ENCODE data around the gene UQCRC1.

The UQCRC1 gene

DNA sequence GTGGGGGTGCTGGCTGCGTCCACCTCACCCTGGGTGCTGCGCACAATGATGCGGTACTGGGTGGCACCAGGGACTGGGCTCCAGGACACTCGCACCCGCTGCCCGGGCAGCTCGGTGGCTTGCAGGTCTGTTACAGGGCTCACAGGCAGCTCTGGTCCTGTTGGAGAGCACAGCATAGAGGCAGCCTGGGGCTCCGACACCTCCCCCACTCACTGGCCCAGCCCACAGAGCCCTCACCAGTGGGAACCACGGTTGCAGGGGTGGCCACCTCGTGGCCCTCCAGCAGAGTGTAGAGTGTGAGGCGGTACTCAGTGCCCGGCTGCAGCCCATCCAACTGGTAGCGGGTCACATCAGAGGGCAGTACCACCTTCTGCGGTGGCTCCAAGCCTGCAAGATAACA, 18.0 kb downstream of the UQCRC1 start:
- H3K4me1 ChIP-seq = no peaks in the 10 kb centered on the region
- no peaks in the 10 kb centered on the region for H3K9me3 ChIP-seq
- no peaks in the 10 kb centered on the region for H3K36me3 ChIP-seq (replicated peaks)
- peaks cover 34% of the 10 kb centered on the region for H3K27me3 ChIP-seq (ENCODE audit: low read depth)
- no peak overlapping the region for H3K4me3 ChIP-seq
- in situ Hi-C loops (cut with MboI; ENCODE audit: low sequenced_read_pairs) = no loop called here
- DNase-seq (ENCODE audit: low spot score in 2 of 2) = no peak

- Histone ChIP-seq H3K4me3 (no peak overlapping the region), H3K9me3 (no peaks in the 10 kb centered on the region), H3K36me3 (replicated peaks) (no peaks in the 10 kb centered on the region), H3K27me3 (ENCODE audit: low read depth) (peaks cover 13% of the 10 kb centered on the region), H3K4me1 (no peaks in the 10 kb centered on the region)
- in situ Hi-C loops (cut with MboI; ENCODE audit: low sequenced_read_pairs) = no loop called here
- DNase-seq (ENCODE audit: low spot score in 2 of 2) = no peak
These were observed 21.2 kb downstream of the UQCRC1 start for GRCh38 chr3:48588230-48588629.

- no peak for DNase-seq (ENCODE audit: low spot score in 2 of 2)
- in situ Hi-C loops (cut with MboI; ENCODE audit: low sequenced_read_pairs) = no loop called here
- H3K36me3 ChIP-seq (replicated peaks) = no peaks in the 10 kb centered on the region
- no peak overlapping the region for H3K4me3 ChIP-seq
- H3K4me1 ChIP-seq = no peaks in the 10 kb centered on the region
- peaks cover 9% of the 10 kb centered on the region for H3K27me3 ChIP-seq (ENCODE audit: low read depth)
- no peaks in the 10 kb centered on the region for H3K9me3 ChIP-seq
These were observed 21.8 kb downstream of the UQCRC1 start for GRCh38 chr3:48587686-48588085.

- DNase-seq (ENCODE audit: low spot score in 2 of 2) = no peak
- Histone ChIP-seq H3K4me3 (no peak overlapping the region), H3K36me3 (replicated peaks) (no peaks in the 10 kb centered on the region), H3K4me1 (no peaks in the 10 kb centered on the region), H3K9me3 (no peaks in the 10 kb centered on the region), H3K27me3 (ENCODE audit: low read depth) (peaks cover 8% of the 10 kb centered on the region)
- in situ Hi-C loops (cut with MboI; ENCODE audit: low sequenced_read_pairs) = no loop called here
These were observed 24.0 kb downstream of the UQCRC1 start for GRCh38 chr3:48585411-48585810.

DNA sequence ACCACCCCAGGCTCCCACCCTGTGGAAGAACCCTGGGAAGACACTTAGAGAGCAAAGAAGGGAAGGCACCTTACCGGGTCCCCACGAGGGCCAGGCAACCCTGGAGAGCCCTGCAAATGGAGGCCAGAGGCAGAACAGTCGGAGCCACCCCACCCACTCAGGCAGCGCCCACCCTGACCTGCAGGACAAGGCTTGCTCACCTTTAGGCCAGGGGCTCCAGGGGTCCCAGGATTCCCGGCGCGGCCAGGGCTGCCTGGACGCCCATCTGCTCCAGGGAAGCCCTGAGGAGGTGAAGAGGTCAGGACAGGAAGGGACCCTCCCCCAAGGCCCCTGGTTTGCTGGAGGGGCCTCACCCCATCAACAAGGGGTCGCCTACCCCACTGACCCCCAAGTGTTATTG, 24.6 kb downstream of the UQCRC1 start:
- no peak overlapping the region for H3K4me3 ChIP-seq
- H3K27me3 ChIP-seq (ENCODE audit: low read depth) = peaks cover 2% of the 10 kb centered on the region
- H3K9me3 ChIP-seq = no peaks in the 10 kb centered on the region
- no peaks in the 10 kb centered on the region for H3K4me1 ChIP-seq
- no peaks in the 10 kb centered on the region for H3K36me3 ChIP-seq (replicated peaks)
- DNase-seq (ENCODE audit: low spot score in 2 of 2) = no peak
- in situ Hi-C loops (cut with MboI; ENCODE audit: low sequenced_read_pairs) = no loop called here

GRCh38 chr3:48581621-48582481, 27.6 kb downstream of the UQCRC1 start:
- H3K36me3 ChIP-seq (replicated peaks) = no peaks in the 10 kb centered on the region
- no peak for DNase-seq (ENCODE audit: low spot score in 2 of 2)
- H3K27me3 ChIP-seq (ENCODE audit: low read depth) = no peaks in the 10 kb centered on the region
- H3K9me3 ChIP-seq = no peaks in the 10 kb centered on the region
- in situ Hi-C loops (cut with MboI; ENCODE audit: low sequenced_read_pairs) = no loop called here
- no peak overlapping the region for H3K4me3 ChIP-seq
- H3K4me1 ChIP-seq = no peaks in the 10 kb centered on the region

DNA sequence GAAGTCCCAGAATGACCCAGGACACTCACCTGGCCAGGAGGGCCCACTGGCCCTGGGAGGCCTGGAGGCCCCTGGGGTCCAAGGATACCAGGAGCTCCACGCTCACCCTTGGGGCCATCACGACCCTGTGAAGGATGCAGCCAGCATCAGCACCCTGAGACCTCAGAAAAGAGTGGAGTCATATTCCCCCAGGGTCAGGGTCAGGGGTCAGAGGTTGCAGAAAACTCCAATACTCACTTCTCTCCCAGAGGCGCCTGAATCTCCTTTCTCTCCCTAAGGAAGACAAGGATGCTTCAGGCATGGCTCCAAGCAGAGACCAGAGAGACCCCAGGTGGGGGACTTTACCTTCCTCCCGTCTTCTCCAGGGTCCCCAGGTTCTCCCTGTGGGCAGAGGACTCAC, 32.8 kb downstream of the UQCRC1 start:
- DNase-seq (ENCODE audit: low spot score in 2 of 2) = no peak
- Histone ChIP-seq H3K4me1 (no peaks in the 10 kb centered on the region), H3K27me3 (ENCODE audit: low read depth) (no peaks in the 10 kb centered on the region), H3K4me3 (no peak overlapping the region), H3K9me3 (no peaks in the 10 kb centered on the region), H3K36me3 (replicated peaks) (no peaks in the 10 kb centered on the region)
- in situ Hi-C loops (cut with MboI; ENCODE audit: low sequenced_read_pairs) = no loop called here

GRCh38 chr3:48575366-48575765, 34.1 kb downstream of the UQCRC1 start:
- DNase-seq (ENCODE audit: low spot score in 2 of 2) = no peak
- Histone ChIP-seq H3K27me3 (ENCODE audit: low read depth) (no peaks in the 10 kb centered on the region), H3K4me1 (no peaks in the 10 kb centered on the region), H3K9me3 (no peaks in the 10 kb centered on the region), H3K4me3 (no peak overlapping the region), H3K36me3 (replicated peaks) (no peaks in the 10 kb centered on the region)
- in situ Hi-C loops (cut with MboI; ENCODE audit: low sequenced_read_pairs) = no loop called here

DNA sequence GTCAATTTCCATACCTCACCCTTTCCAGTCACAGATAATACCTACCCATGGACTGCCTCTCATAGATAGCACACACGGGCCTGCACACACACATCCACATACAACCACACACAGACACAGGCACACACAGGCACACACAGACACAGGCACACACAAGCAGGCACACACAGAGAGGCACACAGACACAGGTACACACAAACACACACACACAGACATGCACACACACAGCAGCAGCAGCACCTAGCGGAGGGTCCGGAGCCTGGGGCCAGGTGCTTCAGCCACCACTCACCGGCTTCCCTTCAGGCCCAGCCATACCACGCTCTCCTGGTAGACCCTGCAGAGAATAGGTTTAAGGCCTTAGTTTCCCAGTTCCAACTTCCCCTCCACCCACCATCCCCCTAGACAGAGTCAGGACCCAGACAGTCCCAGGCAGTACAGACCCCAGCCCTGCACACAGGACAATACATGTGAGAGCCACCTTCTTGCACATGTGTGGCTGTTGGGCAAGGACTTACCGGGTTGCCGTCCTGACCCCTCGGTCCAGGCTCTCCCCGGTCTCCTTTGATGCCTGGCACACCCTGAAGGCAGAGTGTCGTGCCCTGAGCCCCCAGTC, 35.4 kb downstream of the UQCRC1 start:
- no peaks in the 10 kb centered on the region for H3K9me3 ChIP-seq
- H3K4me1 ChIP-seq = no peaks in the 10 kb centered on the region
- in situ Hi-C loops (cut with MboI; ENCODE audit: low sequenced_read_pairs) = no loop called here
- no peaks in the 10 kb centered on the region for H3K36me3 ChIP-seq (replicated peaks)
- DNase-seq (ENCODE audit: low spot score in 2 of 2) = no peak
- H3K4me3 ChIP-seq = no peak overlapping the region
- no peaks in the 10 kb centered on the region for H3K27me3 ChIP-seq (ENCODE audit: low read depth)

GRCh38 chr3:48572517-48572916, 36.9 kb downstream of the UQCRC1 start:
- Histone ChIP-seq H3K9me3 (no peaks in the 10 kb centered on the region), H3K4me3 (no peak overlapping the region), H3K27me3 (ENCODE audit: low read depth) (no peaks in the 10 kb centered on the region), H3K4me1 (no peaks in the 10 kb centered on the region), H3K36me3 (replicated peaks) (no peaks in the 10 kb centered on the region)
- in situ Hi-C loops (cut with MboI; ENCODE audit: low sequenced_read_pairs) = no loop called here
- no peak for DNase-seq (ENCODE audit: low spot score in 2 of 2)

DNA sequence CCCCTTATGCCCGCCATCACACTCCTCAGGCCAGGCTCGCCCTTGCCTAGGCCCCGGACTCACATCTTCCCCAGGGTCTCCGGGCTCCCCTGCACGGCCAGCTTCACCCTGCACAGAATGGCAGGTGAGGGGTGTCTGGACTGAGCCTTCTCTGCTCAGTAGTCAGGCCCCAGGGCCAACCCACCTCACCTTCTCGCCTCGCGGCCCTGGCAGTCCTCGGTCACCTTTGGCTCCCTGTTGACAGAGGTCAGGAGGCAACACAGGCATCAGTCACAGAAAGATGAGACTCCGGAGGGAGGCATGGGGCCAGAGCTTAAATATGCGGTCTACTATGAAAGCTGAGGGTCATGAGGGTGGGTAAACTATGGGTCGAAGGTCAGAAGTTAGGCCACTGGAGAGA, 37.5 kb downstream of the UQCRC1 start:
- in situ Hi-C loops (cut with MboI; ENCODE audit: low sequenced_read_pairs) = no loop called here

GRCh38 chr3:48569808-48570450, 39.5 kb downstream of the UQCRC1 start:
- Histone ChIP-seq H3K4me1 (no peaks in the 10 kb centered on the region), H3K36me3 (replicated peaks) (no peaks in the 10 kb centered on the region), H3K4me3 (no peak overlapping the region), H3K9me3 (no peaks in the 10 kb centered on the region), H3K27me3 (ENCODE audit: low read depth) (no peaks in the 10 kb centered on the region)
- no peak for DNase-seq (ENCODE audit: low spot score in 2 of 2)
- in situ Hi-C loops (cut with MboI; ENCODE audit: low sequenced_read_pairs) = no loop called here

More for the DNA sequence above, 37.5 kb downstream of the UQCRC1 start:
- no peaks in the 10 kb centered on the region for H3K36me3 ChIP-seq (replicated peaks)
- no peaks in the 10 kb centered on the region for H3K27me3 ChIP-seq (ENCODE audit: low read depth)
- H3K9me3 ChIP-seq = no peaks in the 10 kb centered on the region
- H3K4me3 ChIP-seq = no peak overlapping the region
- DNase-seq (ENCODE audit: low spot score in 2 of 2) = no peak
- no peaks in the 10 kb centered on the region for H3K4me1 ChIP-seq

- no peaks in the 10 kb centered on the region for H3K4me1 ChIP-seq
- H3K36me3 ChIP-seq (replicated peaks) = no peaks in the 10 kb centered on the region
- DNase-seq (ENCODE audit: low spot score in 2 of 2) = no peak
- in situ Hi-C loops (cut with MboI; ENCODE audit: low sequenced_read_pairs) = no loop called here
- no peaks in the 10 kb centered on the region for H3K27me3 ChIP-seq (ENCODE audit: low read depth)
- no peak overlapping the region for H3K4me3 ChIP-seq
- no peaks in the 10 kb centered on the region for H3K9me3 ChIP-seq
These were observed 40.0 kb downstream of the UQCRC1 start for GRCh38 chr3:48569400-48569799.

- Histone ChIP-seq H3K27me3 (ENCODE audit: low read depth) (no peaks in the 10 kb centered on the region), H3K36me3 (replicated peaks) (no peaks in the 10 kb centered on the region), H3K4me3 (no peak overlapping the region), H3K9me3 (no peaks in the 10 kb centered on the region), H3K4me1 (no peaks in the 10 kb centered on the region)
- no peak for DNase-seq (ENCODE audit: low spot score in 2 of 2)
- in situ Hi-C loops (cut with MboI; ENCODE audit: low sequenced_read_pairs) = no loop called here
These were observed 41.0 kb downstream of the UQCRC1 start for GRCh38 chr3:48568476-48568875.

Data from HAP-1 (cell line).